Suprapubic skin (tissue), 4 donors: ENCODE measurements around the gene EEF1AKMT4. TPM values are rescaled to one million over a fixed set of nuclear protein-coding genes. Genes with fewer than 3 reads are reported as not detected.

Experiments
- DNase-seq, 2 donors: peaks; one replicate each; pipeline ENCODE4 v3.0.0-alpha.2; 2019; ENCODE audit warnings: low spot score in 2 of 2
- H3K27ac ChIP-seq: fragments of 200-600 bp; sonication (generic); one replicate; pipeline ENCODE4 v1.5.1; 2019
- H3K27me3 ChIP-seq: fragments of 200-600 bp; sonication (generic); one replicate; pipeline ENCODE4 v1.5.1; 2019
- H3K36me3 ChIP-seq: fragments of 200-600 bp; sonication (generic); one replicate; pipeline ENCODE4 v1.5.1; 2019
- H3K4me1 ChIP-seq: fragments of 200-600 bp; sonication (generic); one replicate; pipeline ENCODE4 v1.5.1; 2019
- H3K4me3 ChIP-seq: fragments of 200-600 bp; sonication (generic); one replicate; pipeline ENCODE4 v1.5.1; 2019; ENCODE audit warnings: mild to moderate bottlenecking
- H3K9me3 ChIP-seq: fragments of 200-600 bp; sonication (generic); one replicate; pipeline ENCODE4 v1.5.1; 2019
- EP300 ChIP-seq: sonication (generic); formaldehyde crosslinking; IDR thresholded peaks from one replicate; pipeline ENCODE4 v1.6.1; 2017; ENCODE audit warnings: antibody characterized with exemption
- POLR2A ChIP-seq, 2 donors: fragments of 450-650 bp; IDR thresholded peaks; one replicate each; pipeline ENCODE4 v1.6.1; 2017; ENCODE audit warnings: antibody characterized with exemption in 2 of 2, mild to moderate bottlenecking in 2 of 2, moderate library complexity in 2 of 2
- POLR2AphosphoS5 ChIP-seq, 3 donors: sonication (generic); formaldehyde crosslinking; IDR thresholded peaks; one replicate each; pipeline ENCODE4 v1.6.1; 2017; ENCODE audit warnings: antibody characterized with exemption in 3 of 3
- WGBS: methylation state at CpG from one replicate; pipeline ENCODE4 v1.1.5; 2018; 5-methylcytosine and 5-hydroxymethylcytosine counted together
- total RNA-seq, 4 donors: library from RNA; depleted of rRNA; stranded (reverse); fragments of >200 nt; gene quantifications; one replicate each; pipeline ENCODE4 v1.1.0, GENCODE V29; 2016
- TF ChIP-seq, protein P1 (sequence below), 2 donors: fragments of 200-600 bp in 1 of 2; fragments of 450-650 bp in 1 of 2; sonication (generic) in 1 of 2; IDR thresholded peaks; one replicate each; pipeline ENCODE4 v1.5.1; 2016 to 2019; ENCODE audit warnings: antibody characterized with exemption in 2 of 2, mild to moderate bottlenecking in 1 of 2, moderate library complexity in 1 of 2

Gene EEF1AKMT4
- total RNA-seq, 4 donors from 2014 or later, result 4.3 to 11.8 (median 10.0) TPM

DNA sequence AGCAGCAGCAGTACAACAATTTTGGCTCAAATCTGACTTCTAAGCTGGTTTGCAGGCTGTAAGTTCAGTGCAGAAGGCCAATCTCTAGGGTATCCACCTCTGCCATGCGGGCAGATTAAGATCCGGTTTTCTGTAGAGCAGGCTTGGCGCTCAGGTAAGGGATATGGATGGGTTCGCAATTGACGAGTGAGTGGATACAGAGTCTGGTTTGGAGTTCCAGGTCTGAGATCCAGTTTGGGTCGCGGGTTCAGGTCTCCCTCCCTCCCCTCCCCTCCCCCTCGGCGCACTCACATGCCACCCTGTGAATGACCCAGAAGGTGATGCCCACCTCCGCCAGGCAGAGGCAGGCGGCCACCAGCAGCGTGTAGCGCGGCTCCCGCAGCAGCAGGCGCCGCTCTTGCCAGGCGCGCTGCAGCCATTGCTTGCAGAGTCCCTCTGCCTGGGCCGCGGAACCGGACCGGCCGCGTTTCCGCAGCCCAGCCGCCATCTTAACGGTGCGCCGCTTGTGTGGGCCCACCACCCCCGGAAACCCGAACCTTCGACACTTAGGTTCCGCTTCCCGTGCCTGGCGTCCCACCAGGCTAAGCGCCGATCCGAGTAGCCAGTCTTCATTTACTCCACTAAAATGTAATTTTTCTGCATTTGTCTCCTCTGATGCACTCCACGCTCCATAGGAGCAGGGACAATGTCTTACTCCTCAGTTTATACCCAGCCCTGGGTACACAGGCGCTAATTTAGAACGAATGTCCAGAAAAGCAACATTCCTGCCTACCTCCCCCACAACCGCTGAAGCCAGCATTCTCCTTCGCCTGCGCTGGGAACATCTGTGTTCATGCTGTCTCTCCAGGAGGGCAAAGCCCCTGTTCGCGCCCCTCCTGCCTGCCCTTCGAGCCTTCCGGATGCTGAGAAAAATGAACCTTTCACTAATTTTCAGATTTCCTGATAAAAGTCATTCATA lies 739 bp upstream of the EEF1AKMT4 start, which contains the start of gene ALG3:
Gene ALG3 (minus strand): TSS at position 509 of the 958 bp plus-strand sequence. CDS start 22 bp downstream, at position 487.
- Histone ChIP-seq H3K27ac (peak within 1 kb of the TSS; percentile 87), H3K27me3 (no peaks in the 10 kb centered on the region), H3K4me1 (peaks cover 21% of the 10 kb centered on the region), H3K9me3 (no peaks in the 10 kb centered on the region), H3K4me3 (peak within 1 kb of the TSS; percentile 74), H3K36me3 (peaks cover 20% of the 10 kb centered on the region)
- TF ChIP-seq POLR2A (IDR thresholded peaks at IDR 0.05) (no peak), EP300 (no peak), POLR2AphosphoS5 (IDR thresholded peaks at IDR 0.05) (peak in 2 of 3 donors; percentile 53 to 95)
- TF ChIP-seq, protein P1, sequence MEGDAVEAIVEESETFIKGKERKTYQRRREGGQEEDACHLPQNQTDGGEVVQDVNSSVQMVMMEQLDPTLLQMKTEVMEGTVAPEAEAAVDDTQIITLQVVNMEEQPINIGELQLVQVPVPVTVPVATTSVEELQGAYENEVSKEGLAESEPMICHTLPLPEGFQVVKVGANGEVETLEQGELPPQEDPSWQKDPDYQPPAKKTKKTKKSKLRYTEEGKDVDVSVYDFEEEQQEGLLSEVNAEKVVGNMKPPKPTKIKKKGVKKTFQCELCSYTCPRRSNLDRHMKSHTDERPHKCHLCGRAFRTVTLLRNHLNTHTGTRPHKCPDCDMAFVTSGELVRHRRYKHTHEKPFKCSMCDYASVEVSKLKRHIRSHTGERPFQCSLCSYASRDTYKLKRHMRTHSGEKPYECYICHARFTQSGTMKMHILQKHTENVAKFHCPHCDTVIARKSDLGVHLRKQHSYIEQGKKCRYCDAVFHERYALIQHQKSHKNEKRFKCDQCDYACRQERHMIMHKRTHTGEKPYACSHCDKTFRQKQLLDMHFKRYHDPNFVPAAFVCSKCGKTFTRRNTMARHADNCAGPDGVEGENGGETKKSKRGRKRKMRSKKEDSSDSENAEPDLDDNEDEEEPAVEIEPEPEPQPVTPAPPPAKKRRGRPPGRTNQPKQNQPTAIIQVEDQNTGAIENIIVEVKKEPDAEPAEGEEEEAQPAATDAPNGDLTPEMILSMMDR (IDR thresholded peaks at IDR 0.05), result no peak
- peak; percentile 88 to 94 for DNase-seq
- WGBS, result 0% methylated on average over 27 of the region's 49 CpGs

GRCh38 chr3:184250167-184250828 lies 826 bp downstream of the EEF1AKMT4 start:
- Histone ChIP-seq H3K27me3 (no peaks in the 10 kb centered on the region), H3K9me3 (no peaks in the 10 kb centered on the region), H3K36me3 (peaks cover 4% of the 10 kb centered on the region), H3K27ac (peak overlapping the region; percentile 87), H3K4me3 (peak overlapping the region; percentile 74), H3K4me1 (peaks cover 21% of the 10 kb centered on the region)
- peak; percentile 91 for DNase-seq
- TF ChIP-seq, protein P1 (IDR thresholded peaks at IDR 0.05), result peak; percentile 71 to 91
- TF ChIP-seq EP300, result no peak
- no peak for TF ChIP-seq POLR2A (IDR thresholded peaks at IDR 0.05)
- TF ChIP-seq POLR2AphosphoS5 (IDR thresholded peaks at IDR 0.05), result no peak
- WGBS, result 13% methylated on average over 19 of the region's 20 CpGs

DNA sequence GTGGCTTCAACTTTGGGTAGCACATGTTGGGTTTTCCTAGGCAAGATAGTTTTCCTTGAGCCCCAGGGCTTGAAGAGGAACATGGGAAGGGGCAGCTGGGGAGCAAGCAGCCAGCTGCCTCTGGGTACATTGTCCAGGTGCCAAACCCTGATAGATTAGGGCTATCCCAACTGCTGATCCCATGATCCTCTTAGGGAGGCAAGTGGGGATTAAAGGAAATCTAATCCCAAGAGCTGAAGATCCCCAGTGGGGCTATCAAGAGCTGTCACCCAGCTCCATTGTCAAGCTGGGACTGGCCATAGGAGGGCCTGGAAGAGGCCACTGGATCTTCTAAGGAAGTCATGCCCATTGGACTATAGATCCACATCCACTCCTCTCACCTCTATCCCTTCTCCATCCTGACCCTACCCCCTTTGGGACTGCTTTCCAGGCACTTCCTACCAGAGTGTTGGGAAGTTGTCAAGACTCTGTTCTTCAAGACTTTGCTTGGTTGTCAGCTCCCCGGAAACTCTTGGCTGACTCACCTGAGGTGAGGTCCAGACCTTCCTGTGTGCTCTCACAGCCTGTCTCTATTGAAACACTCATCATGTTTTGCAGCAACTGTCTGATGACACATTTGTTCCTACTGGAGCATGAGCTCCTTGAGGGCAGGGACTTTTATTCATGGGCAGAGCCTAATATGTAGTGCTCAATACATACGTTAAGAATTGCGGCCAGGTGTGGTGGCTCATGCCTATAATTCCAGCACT lies 6.0 kb downstream of the EEF1AKMT4 start:
- Histone ChIP-seq H3K9me3 (no peaks in the 10 kb centered on the region), H3K27ac (no peak overlapping the region), H3K4me3 (no peak overlapping the region), H3K4me1 (peaks cover 12% of the 10 kb centered on the region), H3K27me3 (peaks cover 24% of the 10 kb centered on the region), H3K36me3 (peaks cover 4% of the 10 kb centered on the region)
- no peak for DNase-seq
- WGBS, result 76% methylated on average over 3 of the region's 3 CpGs
- no peak for TF ChIP-seq EP300
- no peak for TF ChIP-seq POLR2A (IDR thresholded peaks at IDR 0.05)
- TF ChIP-seq, protein P1 (IDR thresholded peaks at IDR 0.05), result no peak
- TF ChIP-seq POLR2AphosphoS5 (IDR thresholded peaks at IDR 0.05), result no peak

DNA sequence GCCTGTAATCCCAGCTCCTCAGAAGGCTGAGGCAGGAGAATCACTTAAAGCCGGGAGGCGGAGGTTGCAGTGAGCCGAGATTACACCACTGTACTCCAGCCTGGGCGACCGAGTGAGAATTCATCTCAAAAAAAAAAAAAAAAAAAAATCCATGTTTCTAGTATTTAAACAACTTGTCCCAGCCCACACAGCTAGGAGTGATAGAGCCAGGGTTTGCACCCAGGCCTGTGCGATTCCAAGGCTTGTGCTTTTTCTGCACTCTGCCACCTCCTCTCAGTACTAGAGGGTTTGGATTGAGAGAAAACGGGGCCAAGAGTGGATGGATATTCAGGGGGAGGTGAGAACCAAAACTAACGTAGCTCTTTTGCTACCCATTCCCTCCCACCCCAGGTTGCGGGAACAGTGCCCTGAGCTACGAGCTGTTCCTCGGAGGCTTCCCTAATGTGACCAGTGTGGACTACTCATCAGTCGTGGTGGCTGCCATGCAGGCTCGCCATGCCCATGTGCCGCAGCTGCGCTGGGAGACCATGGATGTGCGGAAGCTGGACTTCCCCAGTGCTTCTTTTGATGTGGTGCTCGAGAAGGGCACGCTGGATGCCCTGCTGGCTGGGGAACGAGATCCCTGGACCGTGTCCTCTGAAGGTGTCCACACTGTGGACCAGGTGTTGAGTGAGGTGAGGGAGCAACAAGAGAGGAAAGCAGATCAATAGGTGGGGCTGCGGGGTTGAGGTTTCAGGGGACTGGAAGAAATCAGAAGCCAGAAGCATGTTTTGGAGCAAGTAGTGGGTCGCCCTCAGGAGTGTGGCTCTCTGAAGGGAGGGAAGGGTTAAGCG lies 7.8 kb downstream of the EEF1AKMT4 start:
- H3K36me3 ChIP-seq, result peaks cover 4% of the 10 kb centered on the region
- TF ChIP-seq POLR2AphosphoS5 (IDR thresholded peaks at IDR 0.05) (no peak), EP300 (no peak), POLR2A (IDR thresholded peaks at IDR 0.05) (no peak)
- TF ChIP-seq, protein P1 (IDR thresholded peaks at IDR 0.05), result no peak
- peaks cover 42% of the 10 kb centered on the region for H3K27me3 ChIP-seq
- H3K27ac ChIP-seq, result no peak overlapping the region
- peaks cover 27% of the 10 kb centered on the region for H3K4me1 ChIP-seq
- DNase-seq, result no peak
- H3K9me3 ChIP-seq, result no peaks in the 10 kb centered on the region
- 89% methylated on average over 23 of the region's 23 CpGs for WGBS
- H3K4me3 ChIP-seq, result no peak overlapping the region
